KBM-7 (cell line): ENCODE measurements around the gene RNF157.
"Not testable (repeated sequence)": the region's sequence is repeated elsewhere in the genome, so short reads cannot be mapped to it uniquely, and the experiment has no call there.

Source experiments
- DNase-seq: peaks from one replicate; pipeline ENCODE4 v3.0.0-alpha.2; 2015
- in situ Hi-C: fragments of 300-500 bp; cut with MboI; formaldehyde crosslinking; loops from 2 replicates; pipeline ENCODE4 v1.14.3; 2020; ENCODE audit warnings: low sequenced_read_pairs, low pct_unique_long_range_greater_than_20kb, mixed read lengths

RNF157 gene

GRCh38 chr17:76200354-76200753 lies 39.9 kb downstream of the RNF157 start:
- in situ Hi-C loops: no loop called here
- no peak for DNase-seq

GRCh38 chr17:76199469-76199868 lies 40.8 kb downstream of the RNF157 start:
- DNase-seq: no peak
- in situ Hi-C loops: no loop called here

- in situ Hi-C loops: no loop called here
- no peak for DNase-seq
These were observed 41.6 kb downstream of the RNF157 start for GRCh38 chr17:76198702-76199101.

GRCh38 chr17:76197911-76198310 lies 42.4 kb downstream of the RNF157 start:
- no peak for DNase-seq
- in situ Hi-C loops: no loop called here

GRCh38 chr17:76196675-76197074 lies 43.6 kb downstream of the RNF157 start:
- no peak for DNase-seq
- in situ Hi-C loops: no loop called here

GRCh38 chr17:76195281-76196096 lies 44.8 kb downstream of the RNF157 start:
- in situ Hi-C loops: no loop called here

GRCh38 chr17:76193591-76193990 lies 46.7 kb downstream of the RNF157 start:
- no peak for DNase-seq
- in situ Hi-C loops: no loop called here

More at GRCh38 chr17:76195281-76196096, 44.8 kb downstream of the RNF157 start:
- no peak for DNase-seq

GRCh38 chr17:76191896-76192295 lies 48.4 kb downstream of the RNF157 start:
- peak; percentile 45 for DNase-seq
- in situ Hi-C loops: no loop called here

- no peak for DNase-seq
These were observed 50.6 kb downstream of the RNF157 start for GRCh38 chr17:76189741-76190140.

GRCh38 chr17:76189247-76189646 lies 51.0 kb downstream of the RNF157 start:
- no peak for DNase-seq
- in situ Hi-C loops: no loop called here

More at GRCh38 chr17:76189741-76190140, 50.6 kb downstream of the RNF157 start:
- in situ Hi-C loops: no loop called here

- DNase-seq: peak; percentile 49
- in situ Hi-C loops: no loop called here
These were observed 51.9 kb downstream of the RNF157 start for GRCh38 chr17:76188213-76189016.

GRCh38 chr17:76186774-76187173 lies 53.5 kb downstream of the RNF157 start:
- in situ Hi-C loops, DNase-seq: not testable (repeated sequence)

- no peak for DNase-seq
- in situ Hi-C loops: no loop called here
These were observed 56.0 kb downstream of the RNF157 start for GRCh38 chr17:76184290-76184689.

GRCh38 chr17:76182016-76182764 lies 58.1 kb downstream of the RNF157 start:
- peak; percentile 98 for DNase-seq
- in situ Hi-C loops: no loop called here

- in situ Hi-C loops: no loop called here
- peak; percentile 45 for DNase-seq
These were observed 60.5 kb downstream of the RNF157 start for GRCh38 chr17:76179496-76180467.

GRCh38 chr17:76178124-76178523 lies 62.2 kb downstream of the RNF157 start:
- DNase-seq: no peak
- in situ Hi-C loops: no loop called here

GRCh38 chr17:76176701-76177574 lies 63.4 kb downstream of the RNF157 start:
- no peak for DNase-seq
- in situ Hi-C loops: no loop called here

- no peak for DNase-seq
- in situ Hi-C loops: no loop called here
These were observed 66.3 kb downstream of the RNF157 start for GRCh38 chr17:76174037-76174436.
